ENCODE results near the gene WIPI1. TPM values are rescaled to one million over a fixed set of nuclear protein-coding genes. Genes with fewer than 3 reads are reported as not detected.

The WIPI1 gene
- total RNA-seq, 1 experiment from 2014 or later, result 0.43 TPM

DNA sequence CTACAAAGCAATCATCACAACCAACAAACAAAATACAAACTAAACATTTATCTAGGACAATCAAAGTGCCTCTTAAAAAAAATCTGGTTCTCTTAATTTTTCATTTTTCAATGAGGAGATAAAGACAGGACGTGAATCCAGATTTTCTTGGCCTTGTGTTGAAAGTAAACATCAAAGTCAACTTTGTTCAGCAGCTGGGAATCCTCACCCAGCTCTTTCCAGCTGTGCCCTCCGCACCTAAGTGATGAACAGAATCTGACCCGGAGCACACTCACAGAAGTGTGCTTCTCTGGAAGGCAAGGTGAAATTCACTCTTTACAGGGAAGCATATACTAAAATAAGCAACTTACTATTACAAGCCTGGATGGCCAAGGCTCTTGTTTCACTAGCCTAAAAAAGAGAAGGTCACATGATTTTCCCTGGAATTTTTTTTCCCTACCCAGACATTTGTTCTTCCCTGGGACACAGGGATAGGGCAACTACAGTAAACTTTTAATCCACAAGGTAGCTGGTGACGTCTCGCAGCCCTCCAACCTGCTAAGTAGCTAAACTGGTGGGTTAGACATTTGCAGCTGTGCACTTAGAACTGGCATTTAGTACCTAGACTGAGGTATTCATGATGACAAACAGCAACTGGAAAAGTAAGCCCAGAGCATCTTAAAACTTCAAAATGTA is 3.2 kb downstream of the WIPI1 start:
- H3K27me3 ChIP-seq (replicated peaks; ENCODE audit: insufficient read depth, low read depth, low read length, poor library complexity), result peaks cover 17% of the 10 kb centered on the region
- no peak for DNase-seq (ENCODE audit: low spot score)
- no peaks in the 10 kb centered on the region for H3K36me3 ChIP-seq (ENCODE audit: insufficient read depth, low read length, poor library complexity, severe bottlenecking)
- BruUV-seq (replicated peaks), result no TSS peak
- no peaks in the 10 kb centered on the region for H3K9me3 ChIP-seq (ENCODE audit: low read depth, low read length, poor library complexity, severe bottlenecking)
- TF ChIP-seq, protein P1, sequence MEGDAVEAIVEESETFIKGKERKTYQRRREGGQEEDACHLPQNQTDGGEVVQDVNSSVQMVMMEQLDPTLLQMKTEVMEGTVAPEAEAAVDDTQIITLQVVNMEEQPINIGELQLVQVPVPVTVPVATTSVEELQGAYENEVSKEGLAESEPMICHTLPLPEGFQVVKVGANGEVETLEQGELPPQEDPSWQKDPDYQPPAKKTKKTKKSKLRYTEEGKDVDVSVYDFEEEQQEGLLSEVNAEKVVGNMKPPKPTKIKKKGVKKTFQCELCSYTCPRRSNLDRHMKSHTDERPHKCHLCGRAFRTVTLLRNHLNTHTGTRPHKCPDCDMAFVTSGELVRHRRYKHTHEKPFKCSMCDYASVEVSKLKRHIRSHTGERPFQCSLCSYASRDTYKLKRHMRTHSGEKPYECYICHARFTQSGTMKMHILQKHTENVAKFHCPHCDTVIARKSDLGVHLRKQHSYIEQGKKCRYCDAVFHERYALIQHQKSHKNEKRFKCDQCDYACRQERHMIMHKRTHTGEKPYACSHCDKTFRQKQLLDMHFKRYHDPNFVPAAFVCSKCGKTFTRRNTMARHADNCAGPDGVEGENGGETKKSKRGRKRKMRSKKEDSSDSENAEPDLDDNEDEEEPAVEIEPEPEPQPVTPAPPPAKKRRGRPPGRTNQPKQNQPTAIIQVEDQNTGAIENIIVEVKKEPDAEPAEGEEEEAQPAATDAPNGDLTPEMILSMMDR (conservative IDR thresholded peaks at IDR 0.05; ENCODE audit: low read depth, low read length), result no peak
- TF ChIP-seq EZH2 (IDR thresholded peaks at IDR 0.05; ENCODE audit: borderline replicate concordance, low read depth, low read length, poor library complexity, severe bottlenecking), result no peak
- no peak overlapping the region for H3K27ac ChIP-seq (ENCODE audit: low read depth, low read length, poor library complexity, severe bottlenecking)
- H3K4me1 ChIP-seq (ENCODE audit: insufficient read depth, low read length, poor library complexity, severe bottlenecking), result peaks cover 9% of the 10 kb centered on the region
- CTCF ChIA-PET, result interaction anchor here (0.7 kb wide), 1 partner anchor 961 kb away, joined by 6 read pairs; the partner anchor contains the start of gene MAP2K6
- POLR2A ChIA-PET (ENCODE audit: low non-redundant PET), result no interaction called here
- intact Hi-C loops (cut with micrococcal nuclease; ENCODE audit: unreplicated experiment), result loop anchor here (10.0 kb wide), 1 partner anchor 59 kb away; no protein-coding TSS in a partner anchor
- no peak overlapping the region for H3K4me3 ChIP-seq (ENCODE audit: low read depth, low read length, poor library complexity, severe bottlenecking)

DNA sequence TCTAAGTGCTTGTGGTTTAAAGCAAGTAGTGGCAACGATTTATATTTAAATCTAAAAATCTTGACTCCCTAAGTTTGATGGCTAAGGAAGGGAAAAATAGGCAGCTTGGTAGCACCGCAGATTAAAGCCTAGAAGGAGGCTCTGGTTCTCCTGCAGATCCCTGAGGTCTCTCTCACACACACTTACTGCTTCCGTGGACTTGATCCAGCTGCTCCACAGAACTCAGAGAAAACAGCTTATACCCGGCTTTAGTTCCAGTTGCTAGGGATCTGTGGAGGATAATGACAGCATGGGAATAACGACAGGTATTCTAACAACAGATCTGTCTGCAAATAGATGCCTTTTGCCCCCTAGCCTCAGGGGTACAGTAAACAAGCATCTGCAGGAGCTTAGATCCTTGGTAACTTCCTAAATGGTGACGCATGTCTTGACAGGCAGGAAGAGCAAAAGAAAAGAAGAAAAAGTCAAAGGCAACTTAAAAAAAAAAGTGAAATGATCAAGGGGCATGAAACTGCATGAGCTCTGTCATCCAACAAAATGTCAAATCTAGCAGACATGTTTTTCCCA is 4.5 kb downstream of the WIPI1 start:
- CTCF ChIA-PET, result no interaction called here
- POLR2A ChIA-PET (ENCODE audit: low non-redundant PET), result no interaction called here
- H3K4me1 ChIP-seq (ENCODE audit: insufficient read depth, low read length, poor library complexity, severe bottlenecking), result peaks cover 9% of the 10 kb centered on the region
- H3K27ac ChIP-seq (ENCODE audit: low read depth, low read length, poor library complexity, severe bottlenecking), result no peak overlapping the region
- peaks cover 6% of the 10 kb centered on the region for H3K27me3 ChIP-seq (replicated peaks; ENCODE audit: insufficient read depth, low read depth, low read length, poor library complexity)
- intact Hi-C loops (cut with micrococcal nuclease; ENCODE audit: unreplicated experiment), result loop anchor here (10.0 kb wide), 1 partner anchor 58 kb away; no protein-coding TSS in a partner anchor
- no peak overlapping the region for H3K4me3 ChIP-seq (ENCODE audit: low read depth, low read length, poor library complexity, severe bottlenecking)
- no peaks in the 10 kb centered on the region for H3K9me3 ChIP-seq (ENCODE audit: low read depth, low read length, poor library complexity, severe bottlenecking)
- no peaks in the 10 kb centered on the region for H3K36me3 ChIP-seq (ENCODE audit: insufficient read depth, low read length, poor library complexity, severe bottlenecking)
- no TSS peak for BruUV-seq (replicated peaks)
- DNase-seq (ENCODE audit: low spot score), result no peak
- TF ChIP-seq EZH2 (IDR thresholded peaks at IDR 0.05; ENCODE audit: borderline replicate concordance, low read depth, low read length, poor library complexity, severe bottlenecking), result no peak
- TF ChIP-seq, protein P1 (conservative IDR thresholded peaks at IDR 0.05; ENCODE audit: low read depth, low read length), result no peak

GRCh38 chr17:68451670-68452354 is 5.5 kb downstream of the WIPI1 start:
- Histone ChIP-seq H3K27ac (ENCODE audit: low read depth, low read length, poor library complexity, severe bottlenecking) (no peak overlapping the region), H3K36me3 (ENCODE audit: insufficient read depth, low read length, poor library complexity, severe bottlenecking) (no peaks in the 10 kb centered on the region), H3K9me3 (ENCODE audit: low read depth, low read length, poor library complexity, severe bottlenecking) (no peaks in the 10 kb centered on the region), H3K4me1 (ENCODE audit: insufficient read depth, low read length, poor library complexity, severe bottlenecking) (peaks cover 8% of the 10 kb centered on the region), H3K4me3 (ENCODE audit: low read depth, low read length, poor library complexity, severe bottlenecking) (no peak overlapping the region), H3K27me3 (replicated peaks; ENCODE audit: insufficient read depth, low read depth, low read length, poor library complexity) (peaks cover 6% of the 10 kb centered on the region)
- intact Hi-C loops (cut with micrococcal nuclease; ENCODE audit: unreplicated experiment), result loop anchor here (10.0 kb wide), 1 partner anchor 57 kb away; no protein-coding TSS in a partner anchor
- no peak for DNase-seq (ENCODE audit: low spot score)
- no TSS peak for BruUV-seq (replicated peaks)
- TF ChIP-seq, protein P1 (conservative IDR thresholded peaks at IDR 0.05; ENCODE audit: low read depth, low read length), result no peak
- TF ChIP-seq EZH2 (IDR thresholded peaks at IDR 0.05; ENCODE audit: borderline replicate concordance, low read depth, low read length, poor library complexity, severe bottlenecking), result no peak
- CTCF ChIA-PET, result no interaction called here
- POLR2A ChIA-PET (ENCODE audit: low non-redundant PET), result no interaction called here

Measured in A673 (cell line).